K562 (cell line): ENCODE results near the gene SOX11. TPM values are rescaled to one million over a fixed set of nuclear protein-coding genes. Genes with fewer than 3 reads are reported as not detected.

Experiments
- ATAC-seq: fragments of 200-7000 bp; cut with Tn5 transposase; 3 replicates; pipeline ENCODE4 v1.9.1; 2020; ENCODE audit warnings: moderate library complexity
- BruUV-seq: library from RNA; stranded (reverse); fragments of 400-500 nt; replicated peaks from 2 replicates; lab custom pipeline; 2021; lab: Mats Ljungman, UMichigan
- CTCF ChIA-PET: fragments of 300-600 bp; formaldehyde crosslinking; extraction: SDS; loops from one replicate; lab custom pipeline; 2021; ENCODE audit warnings: low intra/inter-chr PET ratio; lab: Yijun Ruan, JAX
- POLR2A ChIA-PET: fragments of 300-600, 350-650 bp; sonication (Branson Sonifier 250); formaldehyde crosslinking; extraction: SDS; loops from one replicate; lab custom pipeline; 2021; ENCODE audit warnings: antibody characterized with exemption, inconsistent platforms; lab: Yijun Ruan, JAX
- DNase-seq, 4 experiments: peaks; one replicate each; pipeline versions ENCODE4 v3.0.0 to v3.0.0-alpha.2; 2011 to 2018; ENCODE audit warnings: low spot score in 3 of 4, mixed read lengths in 3 of 4; ENCODE audit errors: extremely low read depth in 1 of 4
- FAIRE-seq: peaks from 2 replicates; lab custom pipeline; 2011; peaks lifted over from hg19 to GRCh38; lab: Jason Lieb, UNC
- H2AFZ ChIP-seq: 2 replicates; pipeline ENCODE4 v1.6.0; 2011; ENCODE audit warnings: low read depth, low read length, control low read depth, inconsistent platforms
- H3K27ac ChIP-seq: fragments of 200-600 bp; 3 replicates; pipeline ENCODE4 v1.8.0; 2011; ENCODE audit warnings: low read depth, mild to moderate bottlenecking, control low read depth, inconsistent platforms, low read length, moderate library complexity, mixed read lengths; ENCODE audit errors: extremely low read depth
- H3K27me3 ChIP-seq, 2 experiments: fragments of 300-600 bp in 1 of 2; 2 replicates in 1 of 2; 3 replicates in 1 of 2; pipeline versions ENCODE4 v1.6.0 to v1.8.0; 2011; ENCODE audit warnings: inconsistent platforms in 2 of 2, low read length in 2 of 2, mild to moderate bottlenecking in 1 of 2, mixed read lengths in 1 of 2, moderate library complexity in 1 of 2; ENCODE audit not compliant: control insufficient read depth in 2 of 2, insufficient read depth in 2 of 2
- H3K36me3 ChIP-seq: fragments of 300-600 bp; 3 replicates; pipeline ENCODE4 v1.8.0; 2011; ENCODE audit warnings: mild to moderate bottlenecking, low read length, inconsistent platforms; ENCODE audit not compliant: control insufficient read depth, insufficient read depth
- H3K4me1 ChIP-seq, 2 experiments: fragments of 200-600 bp in 1 of 2; replicated peaks in 1 of 2; 2 replicates in 1 of 2; 3 replicates in 1 of 2; pipeline versions ENCODE4 v1.5.1 to v1.8.0; 2011; ENCODE audit warnings: inconsistent platforms in 2 of 2, low read length in 2 of 2, mild to moderate bottlenecking in 1 of 2, mixed read lengths in 1 of 2, moderate library complexity in 1 of 2; ENCODE audit not compliant: control insufficient read depth in 2 of 2, insufficient read depth in 2 of 2
- H3K4me2 ChIP-seq: 2 replicates; pipeline ENCODE4 v1.6.1; 2011; ENCODE audit warnings: low read length, control low read depth, inconsistent platforms, mixed read lengths; ENCODE audit not compliant: insufficient read depth
- H3K4me3 ChIP-seq: fragments of 200-600 bp; sonication (generic), shearing (Covaris generic); 2 replicates; pipeline ENCODE4 v1.5.1; 2016; ENCODE audit warnings: control low read depth, inconsistent platforms
- H3K79me2 ChIP-seq: fragments of 200-600 bp; 3 replicates; pipeline ENCODE4 v1.8.0; 2011; ENCODE audit warnings: low read length, inconsistent platforms; ENCODE audit not compliant: control insufficient read depth, insufficient read depth
- H3K9ac ChIP-seq, 2 experiments: 2 replicates each; pipeline versions ENCODE4 v1.6.0 to v1.6.1; 2011; ENCODE audit warnings: low read depth in 2 of 2, low read length in 2 of 2, control low read depth in 1 of 2, inconsistent platforms in 1 of 2, mild to moderate bottlenecking in 1 of 2, mixed read lengths in 1 of 2; ENCODE audit not compliant: insufficient read depth in 1 of 2
- H3K9me1 ChIP-seq: one replicate; pipeline ENCODE4 v1.6.0; 2011; ENCODE audit warnings: inconsistent platforms, mild to moderate bottlenecking, low read length, moderate library complexity; ENCODE audit not compliant: control insufficient read depth, insufficient read depth
- H3K9me3 ChIP-seq: replicated peaks from 2 replicates; pipeline ENCODE4 v1.5.1; 2011; ENCODE audit warnings: low read depth, low read length, inconsistent platforms; ENCODE audit not compliant: control insufficient read depth, insufficient read depth
- H4K20me1 ChIP-seq: replicated peaks from 2 replicates; pipeline ENCODE4 v1.6.1; 2011; ENCODE audit warnings: low read length, inconsistent platforms, mixed read lengths; ENCODE audit not compliant: control insufficient read depth, insufficient read depth
- CBFA2T2 ChIP-seq: fragments of 450-650 bp; conservative IDR thresholded peaks from 2 replicates; pipeline ENCODE4 v1.6.1; 2017; ENCODE audit warnings: mild to moderate bottlenecking
- ESRRA ChIP-seq: fragments of 450-650 bp; IDR thresholded peaks from 2 replicates; pipeline ENCODE4 v1.6.1; 2014; ENCODE audit warnings: low read depth, mild to moderate bottlenecking, moderate library complexity, borderline replicate concordance
- FUS ChIP-seq: fragments of 200-400 bp; formaldehyde crosslinking; optimal IDR thresholded peaks from 2 replicates; pipeline ENCODE3; 2017; ENCODE audit warnings: low read depth, low read length
- MXI1 ChIP-seq: IDR thresholded peaks from 2 replicates; pipeline ENCODE4 v1.6.1; 2011; ENCODE audit warnings: low read depth, mild to moderate bottlenecking, improper control_type of control experiment, low read length
- NCOA6 ChIP-seq: fragments of 450-650 bp; IDR thresholded peaks from 2 replicates; pipeline ENCODE4 v1.6.1; 2017; ENCODE audit warnings: mild to moderate bottlenecking
- POLR2AphosphoS2 ChIP-seq: IDR thresholded peaks from 2 replicates; pipeline ENCODE4 v1.6.1; 2012; ENCODE audit warnings: low read length, improper control_type of control experiment
- PPARD ChIP-seq: fragments of 250-450 bp; sonication (Bioruptor Pico); IDR thresholded peaks from 2 replicates; pipeline ENCODE4 v1.8.0; 2022; ENCODE audit warnings: inconsistent platforms, mild to moderate bottlenecking, moderate library complexity
- PRPF4 ChIP-seq: fragments of 200-400 bp; formaldehyde crosslinking; IDR thresholded peaks from one replicate; pipeline ENCODE4 v1.6.1; 2017; ENCODE audit warnings: low read length, low read depth, mild to moderate bottlenecking; ENCODE audit not compliant: insufficient read depth, poor library complexity, severe bottlenecking
- TFAM ChIP-seq: fragments of 250-450 bp; sonication (Bioruptor Pico); conservative IDR thresholded peaks from 2 replicates; pipeline ENCODE4 v1.5.0; 2021; ENCODE audit warnings: mild to moderate bottlenecking, moderate library complexity
- ZEB2 ChIP-seq: fragments of 450-650 bp; IDR thresholded peaks from 2 replicates; pipeline ENCODE4 v1.6.1; 2016
- ZFX ChIP-seq: sonication (generic); formaldehyde crosslinking; IDR thresholded peaks from 2 replicates; pipeline ENCODE4 v1.8.0; 2022; ENCODE audit warnings: mild to moderate bottlenecking, missing genetic modification reagents, moderate library complexity
- ZKSCAN8 ChIP-seq: fragments of 200-800 bp; sonication (Bioruptor generic); IDR thresholded peaks from 2 replicates; pipeline ENCODE4 v1.6.1; 2016; ENCODE audit warnings: missing genetic modification characterization, missing compliant biosample characterization
- ZNF41 ChIP-seq: fragments of 250-450 bp; sonication (Bioruptor Pico); conservative IDR thresholded peaks from 2 replicates; pipeline ENCODE4 v1.4.0; 2020; ENCODE audit warnings: mild to moderate bottlenecking
- ZNF583 ChIP-seq: fragments of 250-450 bp; sonication (Bioruptor Pico); IDR thresholded peaks from 2 replicates; pipeline ENCODE4 v1.4.0; 2020
- WGBS: fragments of 100-300 bp; shearing (Covaris generic); methylation state at CpG from one replicate; pipeline ENCODE4 v1.1.6; 2016; ENCODE audit warnings: low coverage, mixed read lengths; ENCODE audit not compliant: insufficient coverage; ENCODE audit errors: missing lambda C conversion rate; 5-methylcytosine and 5-hydroxymethylcytosine counted together
- in situ Hi-C: fragments of 300-500 bp; cut with MboI; formaldehyde crosslinking; loops from 4 replicates; pipeline ENCODE4 v1.15.0; 2018; ENCODE audit warnings: inconsistent platforms, mixed read lengths
- intact Hi-C: fragments of 100-400 bp; cut with micrococcal nuclease; formaldehyde crosslinking; loops from 2 replicates; pipeline ENCODE4 v1.14.2; 2022
- polyA plus RNA-seq, 8 experiments: library from polyadenylated mRNA; depleted of rRNA in 4 of 8; stranded (reverse) in 5 of 8; unstranded in 3 of 8; fragments of >200 nt; fragmentation: Nextera tagmentation in 2 of 8; fragmentation: Illumina TruSeq in 1 of 8; extraction: Ambion mirVana in 2 of 8; extraction: Trizol in 1 of 8; gene quantifications; 2 replicates each; pipeline versions ENCODE4 v1.2.1 to v1.2.3, GENCODE V29; 2011 to 2014; ENCODE audit warnings: inconsistent platforms in 1 of 8, missing spikeins in 1 of 8
- total RNA-seq, 7 experiments: library from RNA; depleted of rRNA in 6 of 7; stranded (reverse); fragments of >200 nt in 6 of 7; fragmentation: Illumina TruSeq in 2 of 7; extraction: Trizol in 2 of 7; gene quantifications; 2 replicates each; pipeline versions ENCODE4 v1.2.1 to v1.2.3, GENCODE V29; 2011 to 2021; ENCODE audit warnings: low replicate concordance in 1 of 7
- TF ChIP-seq, protein P1 (sequence below): IDR thresholded peaks from 2 replicates; pipeline ENCODE4 v1.6.1; 2016; ENCODE audit warnings: missing genetic modification characterization, missing compliant biosample characterization
- TF ChIP-seq, protein P2 (sequence below): sonication (generic); formaldehyde crosslinking; IDR thresholded peaks from 2 replicates; pipeline ENCODE4 v1.8.0; 2022; ENCODE audit warnings: missing genetic modification reagents, mild to moderate bottlenecking, borderline replicate concordance
- TF ChIP-seq, protein P3 (sequence below): fragments of 450-650 bp; IDR thresholded peaks from 2 replicates; pipeline ENCODE4 v1.6.1; 2014; ENCODE audit warnings: low read depth, mild to moderate bottlenecking, moderate library complexity, borderline replicate concordance
- TF ChIP-seq, protein P4 (sequence below): fragments of 250-450 bp; sonication (Bioruptor Pico); IDR thresholded peaks from 2 replicates; pipeline ENCODE4 v1.6.1; 2021; ENCODE audit warnings: mild to moderate bottlenecking

SOX11 gene
- total and polyA plus RNA-seq, 9 of the 15 experiments (the other 6 are each of a cell fraction or from before 2014, with no cell fraction given) = 0.02 TPM; not detected in 8

DNA sequence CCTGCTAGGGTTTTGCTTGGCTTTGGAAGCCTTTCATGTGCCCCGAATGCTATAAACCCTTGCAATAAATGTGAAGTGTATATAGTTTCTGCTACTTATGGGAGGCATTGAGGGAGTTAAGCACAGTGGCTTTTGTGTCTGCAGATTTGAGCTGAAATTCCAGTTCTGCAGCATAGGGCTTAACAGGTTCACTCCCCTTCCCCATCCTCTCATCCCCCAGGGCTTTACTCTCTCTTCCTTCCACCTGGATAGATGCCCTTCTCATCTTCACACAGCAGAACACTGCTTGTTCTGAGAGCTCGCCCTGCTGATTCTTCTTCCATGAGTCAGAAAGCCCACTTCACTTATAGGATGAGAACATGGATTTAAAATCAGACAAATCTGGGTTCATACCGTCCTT, 37.2 kb downstream of the SOX11 start:
- CTCF ChIA-PET = no interaction called here
- H3K79me2 ChIP-seq = no peaks in the 10 kb centered on the region
- no peaks in the 10 kb centered on the region for H3K36me3 ChIP-seq
- no peak overlapping the region for H3K4me3 ChIP-seq
- no peaks in the 10 kb centered on the region for H4K20me1 ChIP-seq
- no peak overlapping the region for H3K27ac ChIP-seq
- in situ Hi-C loops = no loop called here
- no peak overlapping the region for H3K4me2 ChIP-seq
- H3K9me3 ChIP-seq = no peaks in the 10 kb centered on the region
- H3K9ac ChIP-seq = no peak overlapping the region
- POLR2A ChIA-PET = no interaction called here
- H2AFZ ChIP-seq = no peak overlapping the region
- intact Hi-C loops = no loop called here
- no peaks in the 10 kb centered on the region for H3K27me3 ChIP-seq
- FAIRE-seq (no peak), DNase-seq (no peak), ATAC-seq (no peak)
- H3K4me1 ChIP-seq = no peaks in the 10 kb centered on the region
- WGBS = 0% methylated on average over 3 of the region's 3 CpGs
- no peaks in the 10 kb centered on the region for H3K9me1 ChIP-seq
- no TSS peak for BruUV-seq
- TF ChIP-seq FUS = no peak
- TF ChIP-seq, protein P1, sequence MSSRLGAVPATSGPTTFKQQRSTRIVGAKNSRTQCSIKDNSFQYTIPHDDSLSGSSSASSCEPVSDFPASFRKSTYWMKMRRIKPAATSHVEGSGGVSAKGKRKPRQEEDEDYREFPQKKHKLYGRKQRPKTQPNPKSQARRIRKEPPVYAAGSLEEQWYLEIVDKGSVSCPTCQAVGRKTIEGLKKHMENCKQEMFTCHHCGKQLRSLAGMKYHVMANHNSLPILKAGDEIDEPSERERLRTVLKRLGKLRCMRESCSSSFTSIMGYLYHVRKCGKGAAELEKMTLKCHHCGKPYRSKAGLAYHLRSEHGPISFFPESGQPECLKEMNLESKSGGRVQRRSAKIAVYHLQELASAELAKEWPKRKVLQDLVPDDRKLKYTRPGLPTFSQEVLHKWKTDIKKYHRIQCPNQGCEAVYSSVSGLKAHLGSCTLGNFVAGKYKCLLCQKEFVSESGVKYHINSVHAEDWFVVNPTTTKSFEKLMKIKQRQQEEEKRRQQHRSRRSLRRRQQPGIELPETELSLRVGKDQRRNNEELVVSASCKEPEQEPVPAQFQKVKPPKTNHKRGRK (tag) = no peak
- no peak for TF ChIP-seq NCOA6
- no peak for TF ChIP-seq PPARD
- TF ChIP-seq TFAM = no peak
- TF ChIP-seq PRPF4 = no peak
- TF ChIP-seq MXI1 = no peak
- no peak for TF ChIP-seq ZNF583 (CRISPR knock-in tag)
- TF ChIP-seq CBFA2T2 = no peak
- TF ChIP-seq POLR2AphosphoS2 = no peak
- TF ChIP-seq ZEB2 = no peak
- no peak for TF ChIP-seq ZKSCAN8
- no peak for TF ChIP-seq ESRRA
- no peak for TF ChIP-seq ZNF41 (CRISPR knock-in tag)
- TF ChIP-seq, protein P2, sequence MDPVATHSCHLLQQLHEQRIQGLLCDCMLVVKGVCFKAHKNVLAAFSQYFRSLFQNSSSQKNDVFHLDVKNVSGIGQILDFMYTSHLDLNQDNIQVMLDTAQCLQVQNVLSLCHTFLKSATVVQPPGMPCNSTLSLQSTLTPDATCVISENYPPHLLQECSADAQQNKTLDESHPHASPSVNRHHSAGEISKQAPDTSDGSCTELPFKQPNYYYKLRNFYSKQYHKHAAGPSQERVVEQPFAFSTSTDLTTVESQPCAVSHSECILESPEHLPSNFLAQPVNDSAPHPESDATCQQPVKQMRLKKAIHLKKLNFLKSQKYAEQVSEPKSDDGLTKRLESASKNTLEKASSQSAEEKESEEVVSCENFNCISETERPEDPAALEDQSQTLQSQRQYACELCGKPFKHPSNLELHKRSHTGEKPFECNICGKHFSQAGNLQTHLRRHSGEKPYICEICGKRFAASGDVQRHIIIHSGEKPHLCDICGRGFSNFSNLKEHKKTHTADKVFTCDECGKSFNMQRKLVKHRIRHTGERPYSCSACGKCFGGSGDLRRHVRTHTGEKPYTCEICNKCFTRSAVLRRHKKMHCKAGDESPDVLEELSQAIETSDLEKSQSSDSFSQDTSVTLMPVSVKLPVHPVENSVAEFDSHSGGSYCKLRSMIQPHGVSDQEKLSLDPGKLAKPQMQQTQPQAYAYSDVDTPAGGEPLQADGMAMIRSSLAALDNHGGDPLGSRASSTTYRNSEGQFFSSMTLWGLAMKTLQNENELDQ (CRISPR knock-in tag) = no peak
- no peak for TF ChIP-seq ZFX (CRISPR knock-in tag)
- TF ChIP-seq, protein P3, sequence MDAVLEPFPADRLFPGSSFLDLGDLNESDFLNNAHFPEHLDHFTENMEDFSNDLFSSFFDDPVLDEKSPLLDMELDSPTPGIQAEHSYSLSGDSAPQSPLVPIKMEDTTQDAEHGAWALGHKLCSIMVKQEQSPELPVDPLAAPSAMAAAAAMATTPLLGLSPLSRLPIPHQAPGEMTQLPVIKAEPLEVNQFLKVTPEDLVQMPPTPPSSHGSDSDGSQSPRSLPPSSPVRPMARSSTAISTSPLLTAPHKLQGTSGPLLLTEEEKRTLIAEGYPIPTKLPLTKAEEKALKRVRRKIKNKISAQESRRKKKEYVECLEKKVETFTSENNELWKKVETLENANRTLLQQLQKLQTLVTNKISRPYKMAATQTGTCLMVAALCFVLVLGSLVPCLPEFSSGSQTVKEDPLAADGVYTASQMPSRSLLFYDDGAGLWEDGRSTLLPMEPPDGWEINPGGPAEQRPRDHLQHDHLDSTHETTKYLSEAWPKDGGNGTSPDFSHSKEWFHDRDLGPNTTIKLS = no peak
- TF ChIP-seq, protein P4, sequence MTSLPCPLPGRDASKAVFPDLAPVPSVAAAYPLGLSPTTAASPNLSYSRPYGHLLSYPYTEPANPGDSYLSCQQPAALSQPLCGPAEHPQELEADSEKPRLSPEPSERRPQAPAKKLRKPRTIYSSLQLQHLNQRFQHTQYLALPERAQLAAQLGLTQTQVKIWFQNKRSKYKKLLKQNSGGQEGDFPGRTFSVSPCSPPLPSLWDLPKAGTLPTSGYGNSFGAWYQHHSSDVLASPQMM (CRISPR knock-in tag) = no peak
